HS-5 (cell line): ENCODE data around the gene CTXND2.
"Not testable (repeated sequence)": the region's sequence is repeated elsewhere in the genome, so short reads cannot be mapped to it uniquely, and the experiment has no call there.

Source experiments
- DNase-seq: peaks from one replicate; pipeline ENCODE4 v3.0.0-alpha.2; 2012; ENCODE audit warnings: low read depth

The CTXND2 gene

DNA sequence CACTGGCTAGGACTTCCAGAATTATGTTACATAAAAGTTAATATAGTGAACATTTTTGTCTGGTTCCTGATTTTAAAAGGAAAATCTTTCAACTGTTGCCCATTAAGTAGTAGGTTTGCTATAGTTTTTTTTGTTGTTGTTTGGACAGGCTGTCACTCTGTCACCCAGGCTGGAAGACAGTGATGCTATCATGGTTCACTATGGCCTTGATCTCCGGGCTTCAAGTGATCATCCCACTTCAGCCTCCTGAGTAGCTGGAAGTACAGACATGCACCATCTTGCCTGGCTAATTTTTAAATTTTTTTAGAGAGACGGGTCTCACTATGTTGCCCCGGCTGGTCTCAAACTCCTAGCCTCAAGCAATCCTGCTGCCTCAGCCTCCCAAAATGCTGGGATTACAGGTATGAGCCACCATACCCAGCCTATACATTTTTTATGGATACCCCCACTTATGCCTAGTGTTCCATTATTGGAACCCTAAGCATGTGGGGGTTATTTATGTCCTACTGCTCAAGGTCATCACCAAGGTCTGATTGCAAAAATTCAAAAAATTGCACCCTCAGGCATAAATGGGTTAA, 6.5 kb downstream of the CTXND2 start:
- no peak for DNase-seq

- no peak for DNase-seq
Measured at GRCh38 chr1:150895618-150896017, 8.7 kb downstream of the CTXND2 start.

- not testable (repeated sequence) for DNase-seq
Measured at GRCh38 chr1:150899795-150900194, 12.9 kb downstream of the CTXND2 start.

DNA sequence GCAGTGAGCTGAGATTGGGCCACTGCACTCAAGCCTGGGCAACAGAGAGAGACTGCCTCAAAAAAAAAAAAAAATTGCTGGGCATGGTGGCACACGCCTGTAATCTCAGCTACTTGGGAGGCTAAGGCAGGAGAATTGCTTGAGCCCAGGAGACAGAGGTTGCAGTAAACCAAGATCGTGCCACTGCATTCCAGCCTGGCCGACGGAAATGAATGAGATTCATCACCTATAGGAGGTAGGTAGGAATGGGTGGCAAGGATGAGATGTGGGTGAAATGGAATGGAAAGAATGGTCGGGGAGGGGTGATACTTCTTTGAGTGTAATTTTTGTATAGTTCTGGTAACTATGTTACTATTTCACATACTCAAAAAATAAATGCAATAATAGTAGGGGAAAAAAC, 15.4 kb downstream of the CTXND2 start:
- no peak for DNase-seq

DNA sequence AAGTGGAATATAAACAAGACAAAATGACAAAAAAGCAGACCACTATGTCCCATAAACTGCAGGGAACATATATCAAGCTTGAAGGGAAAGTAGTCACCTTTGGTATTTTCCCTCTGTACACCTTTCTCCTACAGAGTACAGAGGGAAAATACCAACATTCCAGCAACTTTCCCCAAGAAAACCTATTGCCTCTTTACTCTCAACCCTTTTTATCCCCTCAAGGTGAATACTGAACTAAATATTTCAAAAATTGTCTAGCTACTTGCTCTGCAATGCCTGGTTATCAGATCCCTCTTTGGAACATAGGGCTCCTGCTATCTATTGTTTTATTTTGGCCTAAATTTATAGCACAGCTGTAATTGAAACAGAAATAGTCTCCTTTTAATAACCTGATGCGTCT, 15.8 kb downstream of the CTXND2 start:
- DNase-seq: no peak

- DNase-seq: no peak
Measured at GRCh38 chr1:150905301-150905700, 18.4 kb downstream of the CTXND2 start.

DNA sequence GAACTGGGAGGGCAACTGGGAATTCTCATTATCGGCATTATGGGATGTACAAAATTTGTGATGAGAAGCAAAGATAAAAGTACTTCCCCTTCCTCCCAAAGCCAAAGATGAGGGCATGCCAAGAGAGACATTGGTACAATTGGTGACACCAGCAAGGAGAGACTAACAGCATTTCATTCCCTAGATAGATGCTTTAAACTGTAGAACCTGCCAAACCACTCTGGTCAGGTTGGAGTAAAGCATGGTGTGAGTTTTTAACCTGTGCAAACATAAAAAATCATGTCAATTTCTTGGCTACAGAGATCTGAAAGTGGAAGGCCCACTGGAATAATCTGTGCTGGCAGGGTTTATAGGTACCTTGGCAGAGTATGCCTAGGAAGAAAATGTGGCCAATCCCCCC, 19.4 kb downstream of the CTXND2 start:
- DNase-seq: no peak

DNA sequence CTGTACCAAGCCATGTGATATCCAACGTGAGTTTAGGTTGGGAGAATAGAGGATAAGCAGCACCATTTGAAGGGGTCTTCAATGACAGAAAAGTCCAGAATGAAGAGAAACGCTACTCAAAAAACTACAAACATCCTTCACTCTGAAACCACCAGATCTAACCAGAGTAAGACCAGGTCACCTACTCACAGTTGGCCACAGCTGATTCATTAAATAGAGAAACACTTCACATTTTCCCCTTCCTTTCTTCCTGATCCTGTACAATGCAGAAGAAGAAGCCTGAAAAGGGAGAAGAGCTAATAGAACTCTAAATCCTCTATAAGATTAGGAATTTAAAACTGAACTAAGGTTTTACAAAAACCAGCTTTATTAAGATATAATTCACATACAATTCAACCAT, 19.9 kb downstream of the CTXND2 start:
- DNase-seq: no peak

DNA sequence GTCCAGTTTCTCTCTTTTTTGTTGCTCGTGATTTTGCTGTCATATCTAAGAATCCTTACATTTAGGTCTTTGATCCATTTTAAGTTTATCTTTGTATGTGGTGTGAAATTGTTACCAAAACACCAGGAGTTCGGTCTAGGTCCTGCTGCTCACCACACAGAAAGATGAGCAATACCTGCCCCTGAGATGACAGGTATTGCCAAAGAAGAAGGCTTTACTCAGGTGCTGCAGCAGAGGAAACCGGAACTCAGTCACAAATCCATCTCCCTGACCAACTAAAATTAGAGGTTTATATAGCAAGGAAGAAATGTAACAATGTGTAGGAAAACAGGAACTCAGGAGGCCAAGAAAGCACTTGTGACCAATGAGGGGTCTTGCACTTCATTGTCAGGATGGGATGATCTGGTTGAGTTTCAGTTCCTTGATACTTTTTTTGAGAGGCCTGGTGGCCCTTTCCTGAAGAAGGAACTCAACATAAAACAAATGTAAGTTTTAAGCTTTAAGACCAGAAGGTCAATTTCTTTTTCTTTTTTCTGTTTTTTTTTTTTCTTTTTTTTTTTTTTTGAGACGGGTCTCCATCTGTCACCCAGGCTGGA, 22.7 kb downstream of the CTXND2 start:
- no peak for DNase-seq

DNA sequence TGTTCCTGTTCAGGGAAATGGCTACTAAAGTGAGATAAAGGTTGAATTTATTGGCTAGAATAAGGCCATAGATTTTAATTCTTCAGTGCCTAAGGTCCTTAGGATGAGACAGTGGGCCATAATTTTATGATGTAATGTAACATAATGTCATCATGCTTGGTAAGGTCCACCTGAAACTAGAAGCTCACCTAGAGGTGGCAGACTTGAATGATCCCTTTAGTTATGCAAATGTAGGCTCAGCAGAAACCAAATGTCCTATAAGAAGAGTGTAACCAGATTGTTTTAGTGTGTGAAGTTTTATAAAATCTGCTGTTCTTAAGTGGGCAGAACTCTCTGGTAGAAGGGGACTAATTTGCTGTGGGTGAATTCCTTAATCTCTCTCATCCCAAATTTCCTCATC, 25.7 kb downstream of the CTXND2 start:
- DNase-seq: no peak

DNA sequence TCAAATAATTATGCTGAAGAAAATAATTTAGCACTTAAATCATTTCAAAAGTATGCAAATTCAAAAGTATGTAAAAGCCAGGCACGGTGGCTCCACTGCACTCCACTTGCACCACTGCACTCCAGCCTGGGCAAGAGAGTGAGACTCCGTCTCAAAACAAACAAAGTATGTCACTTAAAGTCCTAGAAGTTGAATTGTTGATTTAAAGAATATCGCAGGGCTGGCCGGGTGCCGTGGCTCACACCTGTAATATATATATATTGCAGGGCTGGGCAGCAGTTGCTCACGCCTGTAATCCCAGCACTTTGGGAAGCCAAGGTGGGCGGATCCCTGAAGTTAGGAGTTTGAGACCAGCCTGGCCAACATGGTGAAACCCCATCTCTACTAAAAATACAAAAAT, 30.5 kb downstream of the CTXND2 start:
- no peak for DNase-seq

DNA sequence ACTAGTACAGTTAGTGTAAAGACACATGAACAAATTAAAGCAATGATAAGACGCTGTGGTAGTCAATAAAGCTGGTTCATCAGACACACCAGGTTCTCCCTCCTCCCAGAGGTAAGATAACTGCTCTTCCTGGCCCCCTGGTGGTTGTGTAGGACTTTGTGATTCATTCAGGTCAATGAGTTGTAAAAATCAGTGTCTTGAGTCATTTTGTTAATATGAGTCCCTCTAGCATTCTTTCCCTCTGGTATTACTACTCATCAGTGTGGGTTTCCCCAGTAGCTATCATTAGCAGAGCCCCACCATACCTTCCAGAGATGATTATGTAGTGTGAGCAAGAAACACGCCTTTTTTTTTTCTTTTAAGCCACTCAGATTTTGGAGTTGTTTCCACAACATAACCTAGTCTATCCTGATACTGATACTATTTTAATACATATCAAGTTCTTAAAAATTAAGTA, 35.6 kb downstream of the CTXND2 start:
- peak; percentile 90 for DNase-seq

DNA sequence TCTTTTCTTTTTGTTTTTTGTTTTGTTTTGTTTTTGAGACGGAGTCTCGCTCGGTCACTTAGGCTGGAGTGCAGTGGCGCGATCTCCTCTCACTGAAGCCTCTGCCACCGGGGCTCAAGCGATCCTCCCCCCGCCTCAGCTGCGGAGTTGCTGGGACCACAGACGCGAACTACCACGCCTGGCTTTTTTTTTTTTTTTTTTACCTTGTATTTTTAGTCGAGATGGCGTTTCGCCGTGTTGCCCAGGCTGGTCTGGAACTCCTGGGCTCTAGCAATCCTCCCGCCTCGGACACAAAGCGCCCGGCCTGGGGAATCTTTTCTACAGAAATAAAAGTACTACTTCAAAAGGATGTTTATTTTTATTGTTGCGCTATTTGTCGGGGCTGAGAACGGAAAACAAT, 38.1 kb downstream of the CTXND2 start:
- DNase-seq: no peak

DNA sequence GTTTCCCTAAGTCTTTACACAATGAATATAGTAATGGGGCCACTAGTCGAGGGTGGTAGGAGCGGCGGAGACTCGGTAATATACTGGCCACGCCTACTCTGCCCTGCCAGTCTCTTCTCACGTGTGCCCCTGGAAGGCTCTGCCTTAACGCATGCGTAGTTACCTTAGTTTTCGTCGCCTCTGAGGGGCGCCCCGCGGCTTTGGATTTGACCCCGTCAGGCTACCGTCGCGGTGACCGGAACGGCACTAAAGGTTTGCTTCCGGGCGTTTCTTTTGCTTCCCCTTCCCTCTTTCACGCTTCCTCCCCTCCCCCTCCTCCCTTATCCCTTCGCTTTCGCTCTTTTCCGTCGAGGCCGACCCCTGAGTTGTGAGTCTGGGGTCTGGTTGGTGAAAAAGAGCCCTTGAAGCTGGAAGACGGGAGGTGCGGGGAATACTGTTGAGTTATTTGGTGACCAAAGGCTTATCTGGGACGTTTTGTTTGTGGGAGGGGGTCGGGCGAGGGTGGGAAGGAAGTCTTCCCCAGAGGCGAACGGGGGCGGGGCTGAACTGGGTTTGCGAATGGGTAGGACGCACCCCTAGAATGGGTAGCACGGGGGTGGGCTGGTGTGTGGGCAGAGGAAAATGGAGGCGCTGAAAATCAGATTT, 39.3 kb downstream of the CTXND2 start, which contains the start of gene SETDB1:
Gene SETDB1 (plus strand): TSS at position 267 of the 645 bp plus-strand sequence. CDS start 1,352 bp downstream, outside the sequence.
- peak; percentile 84 for DNase-seq

- DNase-seq: no peak
Measured at GRCh38 chr1:150927624-150928023, 40.7 kb downstream of the CTXND2 start.

- DNase-seq: no peak
Measured at GRCh38 chr1:150928286-150928685, 41.4 kb downstream of the CTXND2 start.

- not testable (repeated sequence) for DNase-seq
Measured at GRCh38 chr1:150928775-150929174, 41.8 kb downstream of the CTXND2 start.

GRCh38 chr1:150931773-150932172, 44.8 kb downstream of the CTXND2 start:
- no peak for DNase-seq

DNA sequence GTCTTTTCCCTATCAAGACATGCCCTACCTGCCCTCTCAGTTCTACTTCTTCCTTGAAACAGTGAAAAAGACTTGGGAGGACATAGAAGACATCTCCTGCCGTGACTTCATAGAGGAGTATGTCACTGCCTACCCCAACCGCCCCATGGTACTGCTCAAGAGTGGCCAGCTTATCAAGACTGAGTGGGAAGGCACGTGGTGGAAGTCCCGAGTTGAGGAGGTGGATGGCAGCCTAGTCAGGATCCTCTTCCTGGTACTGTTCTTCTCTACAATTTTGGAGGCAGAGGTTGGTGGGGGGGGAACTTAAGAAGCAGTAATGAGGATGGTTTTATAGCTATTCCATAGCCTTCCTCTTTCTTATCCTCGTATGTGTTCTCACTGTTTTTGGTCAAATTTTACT, 57.9 kb downstream of the CTXND2 start:
- no peak for DNase-seq

- DNase-seq: no peak
Measured at GRCh38 chr1:150954708-150955107, 67.8 kb downstream of the CTXND2 start.

DNA sequence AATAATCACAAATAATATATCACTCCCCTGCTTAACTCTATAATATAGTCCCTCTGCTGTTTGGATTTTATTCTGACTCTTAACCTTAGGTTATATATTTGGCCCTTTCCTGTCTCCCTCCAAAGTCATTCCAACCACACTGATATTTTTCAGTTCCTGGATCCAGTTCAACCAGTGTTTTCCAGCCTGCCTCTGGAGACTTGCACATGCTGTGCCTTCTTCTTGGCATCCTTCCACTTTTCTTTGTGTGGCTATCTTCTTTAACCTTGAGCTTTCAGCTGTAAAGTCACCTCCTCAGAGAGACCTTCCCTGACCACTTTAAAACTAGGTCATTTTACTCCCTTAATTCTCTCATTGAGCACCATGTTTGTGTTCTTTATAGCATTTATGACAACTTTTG, 68.3 kb downstream of the CTXND2 start:
- no peak for DNase-seq

DNA sequence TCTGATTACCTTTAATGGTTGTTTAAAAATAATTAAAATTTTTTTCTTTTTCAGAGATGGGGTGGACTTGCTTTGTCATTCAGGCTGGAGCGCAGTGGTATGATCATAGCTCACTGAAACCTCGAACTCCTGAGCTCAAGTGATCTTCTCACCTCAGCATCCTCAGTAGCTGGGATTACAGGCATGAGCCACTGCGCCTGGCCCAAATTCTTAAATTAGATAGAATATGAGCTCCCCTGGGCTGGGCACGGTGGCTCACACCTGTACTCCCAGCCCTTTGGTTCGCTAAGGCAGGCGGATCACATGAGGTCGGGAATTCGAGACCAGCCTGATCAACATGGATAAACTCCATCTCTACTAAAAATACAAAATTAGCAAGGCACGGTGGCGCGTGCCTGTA, 70.7 kb downstream of the CTXND2 start:
- DNase-seq: no peak

DNA sequence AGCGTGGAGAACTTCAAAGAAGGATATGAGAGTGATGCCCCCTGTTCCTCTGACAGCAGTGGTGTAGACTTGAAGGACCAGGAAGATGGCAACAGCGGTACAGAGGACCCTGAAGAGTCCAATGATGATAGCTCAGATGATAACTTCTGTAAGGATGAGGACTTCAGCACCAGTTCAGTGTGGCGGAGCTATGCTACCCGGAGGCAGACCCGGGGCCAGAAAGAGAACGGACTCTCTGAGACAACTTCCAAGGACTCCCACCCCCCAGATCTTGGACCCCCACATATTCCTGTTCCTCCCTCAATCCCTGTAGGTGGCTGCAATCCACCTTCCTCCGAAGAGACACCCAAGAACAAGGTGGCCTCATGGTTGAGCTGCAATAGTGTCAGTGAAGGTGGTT, 73.7 kb downstream of the CTXND2 start:
- DNase-seq: no peak

DNA sequence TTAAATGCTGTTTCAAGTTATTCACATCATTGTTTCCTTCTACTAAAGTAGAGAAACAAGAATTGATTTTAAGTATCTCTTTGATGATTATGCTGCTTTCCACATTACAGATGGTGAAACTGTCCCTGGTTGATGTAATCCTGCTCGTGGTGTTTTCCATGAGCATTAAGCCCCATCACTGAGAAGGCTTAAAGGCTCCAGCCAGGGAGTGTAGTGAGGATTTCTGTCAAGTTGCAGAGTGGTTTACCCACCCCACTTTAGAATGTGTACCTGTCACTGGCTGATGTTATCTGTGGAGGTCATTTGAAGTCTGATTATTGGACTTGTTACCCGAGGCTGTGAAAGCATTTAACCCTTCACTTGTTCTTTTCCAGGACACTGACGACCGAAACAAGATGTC, 74.8 kb downstream of the CTXND2 start:
- no peak for DNase-seq
